ENCODE measurements around the gene KCTD10.

KCTD10 gene, protein sequence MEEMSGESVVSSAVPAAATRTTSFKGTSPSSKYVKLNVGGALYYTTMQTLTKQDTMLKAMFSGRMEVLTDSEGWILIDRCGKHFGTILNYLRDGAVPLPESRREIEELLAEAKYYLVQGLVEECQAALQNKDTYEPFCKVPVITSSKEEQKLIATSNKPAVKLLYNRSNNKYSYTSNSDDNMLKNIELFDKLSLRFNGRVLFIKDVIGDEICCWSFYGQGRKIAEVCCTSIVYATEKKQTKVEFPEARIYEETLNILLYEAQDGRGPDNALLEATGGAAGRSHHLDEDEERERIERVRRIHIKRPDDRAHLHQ

DNA sequence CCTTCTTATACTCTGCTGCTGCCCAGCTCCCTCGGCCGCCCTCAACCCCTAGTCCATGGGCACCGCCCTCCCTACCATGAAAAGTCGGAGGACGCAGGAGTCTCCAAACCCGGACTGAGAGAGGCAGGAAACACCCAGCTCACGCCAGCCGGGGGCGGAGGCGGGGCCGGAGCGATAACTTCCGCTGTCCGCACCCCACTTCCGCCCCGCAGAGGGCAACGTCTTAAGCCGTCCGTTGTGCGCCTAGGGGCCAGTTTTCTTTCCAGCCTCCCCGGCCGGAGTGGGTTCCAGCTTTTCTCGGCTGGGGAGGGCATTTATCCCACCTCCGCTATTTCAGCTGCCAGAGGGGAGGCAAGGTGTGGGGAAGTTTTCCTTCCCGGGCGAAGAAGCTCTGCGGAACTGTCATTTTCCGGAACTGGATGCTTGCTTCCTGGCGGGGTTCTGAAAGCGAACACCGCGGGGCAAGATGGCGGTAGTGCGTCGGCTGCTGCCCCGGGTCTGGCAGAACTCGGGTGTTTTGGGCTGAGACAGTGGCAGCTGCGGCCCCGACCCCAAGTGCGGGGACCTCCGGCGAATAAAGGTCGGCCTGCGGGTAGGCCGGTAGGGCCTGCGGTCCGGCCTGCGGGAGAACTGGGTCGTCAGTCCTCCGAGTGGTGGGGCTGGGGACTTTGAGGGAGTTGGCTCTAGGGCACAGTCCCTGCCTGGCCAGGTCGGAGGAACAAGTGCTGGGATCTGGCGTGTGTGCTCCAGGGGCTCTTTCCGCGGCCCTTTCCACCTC lies at the start of gene KCTD10, which contains the start of gene UBE3B:
Gene KCTD10, minus strand, starts transcription at position 116 of the 778 bp plus-strand sequence. Its CDS starts 38 bp downstream, at position 78.
Gene UBE3B, plus strand, starts transcription at position 450 of the 778 bp plus-strand sequence. CDS start 5,918 bp downstream, outside the sequence.
- peak; percentile 97 for DNase-seq (ENCODE audit: low spot score)

DNA sequence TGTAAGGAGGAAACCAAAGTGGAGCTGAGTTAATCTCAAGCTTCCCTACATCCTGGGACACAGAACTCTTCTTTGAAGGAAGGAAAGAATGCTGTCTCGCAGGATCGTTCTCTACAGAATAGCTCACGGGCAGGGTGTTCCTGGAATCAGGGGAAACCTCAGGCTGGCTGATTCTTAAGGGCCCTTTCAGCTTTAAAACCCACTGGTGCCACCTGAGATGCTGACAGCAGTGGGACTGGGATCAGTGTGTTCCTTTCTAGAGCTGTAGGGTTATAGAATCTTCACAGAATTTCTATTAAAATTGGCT lies 48.1 kb upstream of the KCTD10 start:
- DNase-seq (ENCODE audit: low spot score): no peak

DNA sequence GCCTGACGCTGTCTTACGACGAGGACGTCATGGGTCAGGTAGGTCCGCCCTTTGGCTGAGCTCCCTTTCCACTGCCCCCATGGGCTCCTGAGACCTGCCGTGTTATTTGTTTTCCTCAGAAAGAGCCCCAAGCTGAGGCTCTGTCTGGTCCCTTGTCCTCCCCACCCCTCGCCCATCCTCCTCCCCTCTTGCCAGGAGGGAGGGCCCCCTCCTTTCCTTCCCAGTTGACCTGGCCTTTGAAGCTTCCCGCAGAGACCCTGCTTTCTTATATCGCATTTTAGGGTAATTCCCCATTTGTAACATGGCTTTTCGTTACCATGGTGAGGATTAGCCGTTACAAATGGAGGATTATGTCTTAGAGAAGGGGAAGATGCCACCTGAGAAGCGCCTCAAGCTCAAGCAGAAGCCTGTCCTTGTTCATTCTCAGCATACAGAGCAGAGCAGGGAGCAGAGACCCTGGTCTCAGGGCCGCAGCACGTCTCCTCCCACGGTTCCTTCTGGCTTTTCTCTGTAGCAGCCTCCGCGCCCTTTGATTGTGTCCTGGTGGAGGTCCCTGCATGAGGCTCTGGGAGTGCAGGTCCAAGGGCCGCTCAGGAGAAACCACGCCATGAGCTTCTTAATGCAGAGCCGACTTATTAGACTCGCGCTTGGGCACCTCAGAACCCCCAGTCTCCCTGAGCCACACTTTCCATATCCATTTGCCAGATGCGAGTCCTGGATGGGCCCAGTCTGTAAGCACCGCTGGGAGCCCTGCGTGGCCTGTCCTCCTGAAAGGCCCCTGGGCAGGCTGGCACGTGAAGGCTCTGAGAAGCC lies 47.6 kb upstream of the KCTD10 start:
- DNase-seq (ENCODE audit: low spot score): peak; percentile 89

DNA sequence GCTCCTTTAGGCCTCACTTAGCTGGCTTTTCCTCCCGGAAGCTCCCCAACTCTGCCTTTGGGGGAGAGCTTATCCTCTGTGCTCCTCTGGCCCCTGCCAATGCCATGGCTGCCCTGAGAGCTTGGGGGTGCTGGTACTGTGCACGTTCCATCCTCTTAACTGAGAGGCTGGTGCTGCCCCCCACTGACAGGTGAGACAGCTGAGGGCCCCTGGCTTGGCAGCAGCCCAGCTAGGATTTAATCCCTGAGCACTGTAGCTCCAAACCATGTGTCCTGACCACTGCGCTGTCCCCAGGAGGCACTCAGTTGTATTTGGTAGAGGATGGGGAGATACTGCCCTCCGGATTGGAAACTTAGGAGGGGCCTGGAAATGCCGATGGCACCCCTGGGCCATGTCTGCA lies 46.4 kb upstream of the KCTD10 start:
- DNase-seq (ENCODE audit: low spot score): no peak

DNA sequence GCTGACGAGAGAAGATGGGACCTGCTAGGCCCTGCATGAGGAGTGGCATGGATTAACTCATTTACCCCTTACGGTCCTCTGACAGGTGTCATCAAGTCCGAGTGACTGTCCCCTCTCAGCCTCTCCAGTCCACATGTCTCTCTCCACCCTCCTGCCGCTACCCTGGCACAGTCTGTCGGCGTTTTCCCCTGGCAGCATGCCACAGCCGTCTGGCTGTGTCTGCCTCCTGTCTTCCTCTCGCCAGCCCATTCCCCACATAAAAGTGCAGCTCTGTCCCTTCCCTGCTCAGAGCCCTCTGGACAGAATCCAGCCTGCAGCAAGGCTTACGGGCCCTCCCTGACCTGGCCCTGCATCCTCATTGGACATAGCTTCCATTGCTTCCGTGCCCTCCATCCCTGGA lies 46.0 kb upstream of the KCTD10 start:
- DNase-seq (ENCODE audit: low spot score): no peak

DNA sequence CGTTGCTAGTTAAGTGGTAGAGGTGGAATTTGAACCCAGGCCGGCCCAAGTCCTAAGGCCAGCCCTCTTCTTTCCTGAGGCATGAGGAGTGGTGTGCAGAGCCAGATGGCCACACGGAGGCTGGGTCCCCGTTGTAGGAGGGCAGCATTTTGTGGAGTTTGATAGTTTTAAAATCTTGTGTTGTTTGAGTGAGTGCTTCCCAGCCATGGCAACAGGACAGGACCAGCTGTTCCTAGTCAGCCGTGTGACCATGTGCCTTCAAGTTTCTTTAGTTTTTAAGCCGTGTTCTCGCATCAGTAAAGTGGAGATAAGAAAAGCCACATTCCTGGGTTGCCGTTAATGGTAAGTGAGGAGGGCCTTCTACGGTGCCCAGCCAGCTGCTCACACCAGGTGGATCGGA lies 44.7 kb upstream of the KCTD10 start:
- no peak for DNase-seq (ENCODE audit: low spot score)

DNA sequence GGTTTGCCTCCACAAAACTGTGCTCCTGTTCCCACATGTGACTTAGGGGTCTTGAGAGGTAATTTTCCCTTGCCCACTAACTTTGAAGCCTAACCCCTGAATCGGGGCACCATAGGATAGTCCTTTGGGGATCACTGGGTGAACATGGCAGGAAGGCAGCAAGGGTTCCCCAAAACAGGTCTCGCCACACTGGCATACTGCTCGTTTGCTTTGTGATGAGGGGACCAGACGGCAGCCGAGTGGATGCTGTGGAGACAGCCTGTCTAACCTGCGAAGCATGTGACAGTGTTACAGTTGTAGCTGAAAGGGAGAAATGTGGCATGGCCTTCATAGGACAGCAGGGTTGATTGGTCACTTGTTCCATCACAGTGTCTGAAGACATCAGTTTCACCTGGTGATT lies 42.7 kb upstream of the KCTD10 start:
- no peak for DNase-seq (ENCODE audit: low spot score)

DNA sequence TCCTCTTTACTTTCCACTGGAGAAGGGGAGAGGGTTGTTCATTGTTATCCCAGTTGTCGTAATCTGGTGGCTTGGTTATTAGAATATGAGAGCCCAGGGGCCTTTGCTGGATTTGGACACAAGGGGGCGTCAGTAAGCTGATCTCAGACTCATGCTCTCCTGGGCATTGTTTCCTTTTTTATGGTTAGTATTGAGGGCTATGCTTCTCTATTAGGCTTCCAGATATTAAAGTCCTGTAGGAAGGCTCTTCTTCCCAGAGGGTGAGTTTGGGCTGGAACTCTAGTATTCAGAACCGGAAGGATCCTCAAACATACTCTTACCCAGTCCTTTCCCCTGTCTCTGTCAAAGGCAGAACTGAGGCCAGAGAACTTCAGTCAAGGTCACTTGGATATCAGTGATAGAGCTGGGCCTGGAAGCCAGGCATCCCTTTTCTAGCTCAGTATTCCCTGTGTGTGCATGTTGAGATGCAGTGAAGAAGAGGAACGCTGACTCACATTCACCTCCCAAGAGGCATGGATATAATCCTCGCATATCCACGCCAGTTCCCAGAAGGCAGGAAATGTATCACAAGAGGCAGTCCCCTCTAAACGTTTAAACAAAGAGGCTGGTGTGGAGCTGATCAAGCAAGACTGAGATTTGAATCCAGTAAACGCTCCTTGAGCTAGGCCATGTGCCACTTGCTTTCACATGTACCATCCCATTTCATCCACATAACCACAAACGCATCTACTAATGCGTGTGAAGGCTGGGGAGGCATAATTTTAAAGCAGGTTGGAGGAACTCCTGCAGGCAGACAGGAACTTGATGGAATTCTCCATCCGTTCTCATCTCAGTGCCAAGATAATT lies 41.9 kb upstream of the KCTD10 start:
- peak; percentile 78 for DNase-seq (ENCODE audit: low spot score)

DNA sequence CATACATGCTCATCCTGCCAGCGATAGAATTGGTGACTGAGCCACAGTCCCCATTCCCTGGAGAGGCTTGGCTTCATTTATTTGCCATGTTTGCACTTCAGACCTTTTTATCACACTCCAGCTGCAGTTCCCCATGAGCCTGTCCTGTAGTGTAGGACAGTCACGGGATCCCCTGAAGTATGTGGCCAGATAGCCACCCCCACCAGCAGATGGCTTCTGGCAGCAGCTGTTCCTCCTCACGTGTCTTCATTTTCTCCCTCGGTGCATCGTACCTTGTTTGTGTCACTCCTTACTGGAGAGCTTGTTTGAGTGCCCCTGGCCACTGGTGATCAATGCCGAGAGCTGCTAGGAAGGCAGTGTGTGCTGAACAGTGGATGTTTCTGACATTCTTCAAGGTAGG lies 40.5 kb upstream of the KCTD10 start:
- no peak for DNase-seq (ENCODE audit: low spot score)

DNA sequence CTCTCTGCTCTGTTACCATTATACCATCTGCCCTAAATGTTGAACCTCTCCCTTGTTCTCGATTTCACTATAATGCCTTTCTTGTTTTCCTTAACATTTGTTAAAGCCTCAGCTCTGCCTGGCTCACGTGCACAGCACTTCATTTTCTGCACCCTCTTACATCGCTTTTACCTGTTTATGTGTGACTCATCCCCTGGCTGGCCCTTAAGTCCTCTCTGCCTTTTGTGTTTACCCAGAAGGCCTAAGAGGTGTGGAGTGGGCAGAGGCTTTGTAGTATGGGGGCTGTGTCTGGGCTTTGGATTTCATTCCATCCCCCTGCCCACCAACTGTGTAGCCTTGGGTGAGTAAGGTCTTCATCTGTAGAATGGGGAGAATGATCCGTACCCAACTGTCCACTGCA lies 36.9 kb upstream of the KCTD10 start:
- DNase-seq (ENCODE audit: low spot score): no peak

DNA sequence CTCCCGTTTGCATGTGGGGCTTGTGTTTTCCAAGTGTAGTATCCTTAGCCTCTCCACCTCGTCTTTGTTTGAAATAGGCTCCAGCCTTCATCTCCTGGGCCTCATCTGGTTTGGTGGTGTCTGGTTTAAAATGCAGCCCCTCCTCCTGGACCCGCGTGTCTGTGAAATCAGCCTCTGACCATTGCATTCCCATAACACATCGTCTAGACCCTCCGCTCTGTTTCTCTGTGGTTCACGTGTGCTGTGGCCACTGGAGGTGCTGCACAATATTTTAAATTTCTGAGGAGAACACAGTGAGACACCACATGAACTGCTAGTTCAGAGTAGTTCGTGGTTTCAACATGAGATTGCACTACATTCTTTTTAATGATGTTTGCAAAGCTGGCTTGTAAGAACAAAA lies 36.0 kb upstream of the KCTD10 start:
- DNase-seq (ENCODE audit: low spot score): no peak

DNA sequence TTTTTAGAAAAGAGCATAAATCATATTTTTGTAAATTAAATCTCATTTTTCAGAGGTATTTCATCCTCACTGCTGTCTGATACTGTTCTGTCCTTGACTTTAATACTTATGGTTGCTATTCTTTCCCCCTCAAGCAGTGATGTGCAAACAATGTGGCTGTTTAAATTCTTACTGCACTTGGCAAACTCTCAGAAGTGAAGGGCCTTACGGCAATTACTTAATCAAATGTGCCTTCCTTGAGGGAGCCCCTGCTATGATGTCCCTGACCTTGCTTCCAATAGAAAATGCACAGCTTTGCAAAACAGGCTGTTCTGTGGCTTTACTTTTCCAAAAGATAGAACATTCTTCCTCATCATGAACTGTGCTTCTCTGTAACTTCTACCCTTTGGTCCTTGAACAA lies 35.5 kb upstream of the KCTD10 start:
- no peak for DNase-seq (ENCODE audit: low spot score)

DNA sequence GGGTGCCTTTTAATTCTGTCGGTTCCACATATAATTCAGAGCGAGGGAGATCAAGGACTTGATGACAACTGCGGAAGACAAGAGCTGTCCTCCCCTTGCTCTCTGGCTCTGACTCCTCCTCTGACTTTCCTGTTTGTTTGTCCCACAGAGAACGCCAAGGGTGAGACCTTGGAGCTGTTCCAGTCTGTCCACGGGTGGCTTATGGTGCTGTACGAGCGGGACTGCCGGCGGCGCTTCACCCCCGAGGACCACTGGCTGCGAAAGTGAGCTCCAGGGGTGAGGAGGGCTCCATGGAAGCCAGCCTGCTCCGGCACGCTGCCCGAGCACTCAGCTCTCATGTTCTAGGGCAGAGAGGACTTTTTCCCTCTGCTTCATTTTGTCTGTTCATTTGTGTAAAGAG lies 33.1 kb upstream of the KCTD10 start:
- DNase-seq (ENCODE audit: low spot score): no peak

DNA sequence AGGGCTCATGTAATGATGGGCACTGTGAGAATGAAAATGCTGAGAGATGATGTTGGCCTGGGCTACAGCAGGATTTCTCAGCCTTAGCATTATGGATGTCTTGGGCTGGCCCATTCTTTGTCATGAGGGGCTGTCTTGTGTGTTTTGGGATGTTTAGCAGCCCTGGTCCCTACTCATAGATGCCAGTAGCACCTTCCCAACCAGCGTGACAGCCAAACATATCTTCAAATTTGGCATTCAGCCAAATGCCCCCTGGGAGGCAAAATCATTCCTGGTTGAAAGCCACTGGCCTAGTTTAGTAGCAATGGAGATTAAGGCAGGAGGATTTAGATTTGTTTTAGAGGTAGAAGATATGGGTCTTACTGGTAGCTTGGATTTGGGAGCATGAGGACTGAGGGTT lies 27.0 kb upstream of the KCTD10 start:
- DNase-seq (ENCODE audit: low spot score): no peak

DNA sequence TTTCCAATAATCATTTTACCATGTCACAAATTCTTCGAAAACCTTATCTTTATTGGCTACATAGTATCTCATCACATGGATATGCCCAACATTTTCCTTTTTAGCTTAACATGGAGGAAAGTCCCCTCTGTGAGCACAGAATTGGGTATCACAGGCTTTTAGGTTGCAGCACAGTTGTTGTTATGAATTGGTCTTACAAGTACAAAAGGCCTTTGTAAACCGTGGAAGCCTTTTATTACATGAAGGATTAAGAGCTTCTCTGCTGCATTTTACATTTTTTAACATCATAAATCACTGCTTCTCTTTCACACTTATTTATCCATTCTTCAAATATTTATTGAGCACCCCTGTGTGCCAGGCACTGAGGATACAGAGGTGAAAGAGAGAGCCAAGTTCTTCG lies 26.5 kb upstream of the KCTD10 start:
- DNase-seq (ENCODE audit: low spot score): no peak

DNA sequence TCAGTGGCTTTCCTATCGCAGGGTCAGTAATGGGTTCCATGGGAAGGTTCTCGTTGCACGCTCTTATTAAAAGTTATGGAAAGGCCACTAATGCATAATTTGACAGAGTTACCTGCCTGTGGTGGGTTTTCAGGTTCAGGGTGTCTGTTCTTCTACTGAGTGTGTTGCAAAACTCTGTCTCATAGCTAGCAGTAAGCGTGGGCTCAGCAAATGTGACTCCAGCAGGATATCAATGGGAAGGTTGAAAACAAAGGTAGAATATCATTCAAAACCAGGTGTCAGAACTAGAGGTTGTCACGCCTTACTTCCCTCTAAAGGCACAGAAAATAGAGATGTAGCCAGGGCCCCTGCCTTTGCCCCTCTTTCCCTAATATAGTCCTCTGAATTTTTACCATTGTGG lies 25.2 kb upstream of the KCTD10 start:
- DNase-seq (ENCODE audit: low spot score): no peak

DNA sequence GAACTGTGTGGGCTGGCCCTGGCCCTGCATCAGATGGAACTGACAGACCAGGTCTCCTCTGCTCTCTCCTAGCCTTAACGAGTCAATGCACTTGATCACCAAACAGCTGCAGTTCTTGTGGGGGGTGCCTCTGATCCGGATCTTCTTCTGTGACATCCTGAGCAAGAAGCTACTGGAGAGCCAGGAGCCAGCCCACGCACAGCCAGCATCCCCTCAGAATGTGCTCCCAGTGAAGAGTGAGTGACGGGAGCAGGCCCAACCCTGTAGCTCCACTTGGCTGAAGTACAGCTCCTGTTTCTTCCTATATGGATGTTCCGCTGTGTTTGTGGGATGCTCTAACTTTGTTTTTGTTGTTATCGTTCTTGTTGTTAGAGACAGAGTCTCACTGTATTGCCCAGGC lies 24.2 kb upstream of the KCTD10 start:
- DNase-seq (ENCODE audit: low spot score): no peak

DNA sequence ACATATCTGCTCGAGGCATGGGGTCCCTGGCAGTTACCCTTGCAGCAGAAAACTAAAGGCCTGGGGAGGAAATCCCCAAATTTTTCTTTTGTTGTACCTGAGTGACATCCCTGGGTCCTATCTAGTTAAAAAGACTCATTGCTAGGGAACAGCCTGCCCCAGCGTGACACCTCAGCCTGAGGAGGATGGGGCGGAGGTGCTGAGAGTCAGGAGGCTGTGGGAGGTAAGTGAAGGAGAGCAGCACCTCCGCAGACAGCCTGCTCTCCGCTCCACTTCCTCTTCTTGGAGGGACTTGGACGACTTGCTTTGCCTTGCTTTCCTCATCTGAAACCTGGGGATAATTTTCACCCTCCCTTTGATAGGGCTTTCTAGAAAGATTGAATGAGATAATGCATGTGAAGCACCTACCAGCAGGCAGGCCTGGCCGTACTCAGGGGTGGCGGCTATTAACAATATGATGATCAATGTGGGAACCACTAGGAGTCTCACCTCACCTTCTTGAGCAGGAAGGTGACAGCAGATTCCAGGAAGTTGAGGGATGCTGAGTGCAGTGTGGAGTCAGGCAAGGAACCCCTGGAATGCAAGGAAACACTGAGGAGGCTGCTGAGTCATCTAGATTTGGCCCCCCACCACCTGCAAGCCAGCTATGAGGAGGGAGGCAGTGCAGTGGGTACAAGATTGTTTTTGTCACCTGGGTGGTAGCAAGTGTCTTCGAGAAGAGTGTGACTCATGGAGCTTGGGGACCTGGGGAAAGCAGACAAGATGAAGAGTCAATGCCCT lies 23.5 kb upstream of the KCTD10 start:
- DNase-seq (ENCODE audit: low spot score): no peak

DNA sequence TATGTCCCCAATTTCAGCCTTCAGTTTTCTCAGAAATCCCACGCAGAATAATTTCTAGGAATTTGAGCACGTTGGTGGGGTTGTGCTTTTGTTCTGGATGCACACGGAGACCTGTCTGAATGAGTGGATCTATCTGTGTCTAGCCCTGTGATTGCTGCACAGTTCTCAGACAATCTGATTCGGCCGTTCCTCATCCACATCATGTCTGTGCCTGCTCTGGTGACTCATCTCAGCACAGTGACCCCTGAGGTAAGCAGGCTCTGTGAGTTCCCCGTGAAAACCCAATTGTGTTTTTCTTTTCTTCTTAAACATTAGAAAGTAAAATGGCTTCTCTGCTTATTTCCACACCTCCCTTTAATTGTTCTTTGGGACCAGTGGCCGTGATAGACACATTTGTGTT lies 20.6 kb upstream of the KCTD10 start:
- DNase-seq (ENCODE audit: low spot score): no peak

DNA sequence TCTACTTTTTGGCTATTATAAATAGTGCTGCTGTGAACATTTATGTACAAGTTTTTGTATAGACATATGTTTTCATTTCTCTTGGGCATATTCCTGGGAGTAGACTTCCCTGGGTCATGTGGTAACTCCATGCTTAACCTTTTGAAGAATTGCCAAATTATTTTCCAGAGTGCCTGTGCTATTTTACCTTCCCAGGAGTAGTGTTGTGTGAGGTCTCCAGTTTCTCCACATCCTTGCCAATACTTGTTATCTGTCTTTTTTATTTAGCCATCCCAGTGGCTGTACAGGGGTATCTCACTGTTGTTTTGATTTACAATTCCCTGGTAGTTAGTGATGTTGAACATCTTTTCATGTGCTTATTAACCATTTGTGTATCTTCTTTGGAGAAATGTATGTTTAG lies 19.2 kb upstream of the KCTD10 start:
- no peak for DNase-seq (ENCODE audit: low spot score)

DNA sequence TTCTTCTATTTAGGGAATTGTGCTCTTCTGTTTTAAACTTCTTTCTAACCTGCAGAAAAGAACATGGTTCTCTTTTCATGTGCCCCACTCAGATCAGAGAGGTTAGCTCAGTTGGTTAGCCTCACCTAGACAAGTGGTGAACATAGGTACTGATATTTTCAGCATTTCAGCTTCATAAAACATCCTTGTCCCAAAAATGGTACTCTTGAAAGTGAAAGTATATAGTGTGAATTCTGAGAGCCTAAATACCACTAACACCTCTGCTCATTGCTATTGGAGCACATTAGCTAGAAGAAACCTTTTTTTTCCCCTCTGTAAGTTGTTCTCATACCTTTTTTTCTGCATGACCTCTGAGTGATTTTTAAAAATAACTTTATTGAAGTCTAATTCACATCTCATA lies 17.9 kb upstream of the KCTD10 start:
- DNase-seq (ENCODE audit: low spot score): no peak
